Natural killer cell (primary cell): ENCODE data around the gene FTCD. TPM values are rescaled to one million over a fixed set of nuclear protein-coding genes. Genes with fewer than 3 reads are reported as not detected.

ENCODE experiments used
- ATAC-seq, 3 donors: fragments of 150-1000 bp in 2 of 3; fragments of 200-7000 bp in 1 of 3; cut with Tn5 transposase; 1 replicate in 1 of 3; 2 replicates in 2 of 3; pipeline ENCODE4 v1.10.0; 2021; ENCODE audit warnings: mild to moderate bottlenecking in 2 of 3, moderate library complexity in 2 of 3
- DNase-seq, 2 donors: peaks; one replicate each; pipeline versions ENCODE4 v3.0.0 to v3.0.0-alpha.2; 2013 to 2021; ENCODE audit warnings: mixed read lengths in 1 of 2
- H3K27ac ChIP-seq: one replicate; pipeline ENCODE4 v1.5.1; 2013; ENCODE audit warnings: mild to moderate bottlenecking, low read length
- H3K27me3 ChIP-seq: one replicate; pipeline ENCODE4 v1.6.1; 2013; ENCODE audit warnings: low read length; ENCODE audit not compliant: control insufficient read depth, insufficient read depth
- H3K36me3 ChIP-seq: one replicate; pipeline ENCODE4 v1.6.1; 2013; ENCODE audit warnings: low read length; ENCODE audit not compliant: control insufficient read depth, insufficient read depth
- H3K4me1 ChIP-seq: one replicate; pipeline ENCODE4 v1.6.1; 2013; ENCODE audit warnings: low read length; ENCODE audit not compliant: control insufficient read depth, insufficient read depth
- H3K4me3 ChIP-seq: one replicate; pipeline ENCODE4 v1.5.1; 2013; ENCODE audit warnings: low read length
- H3K9me3 ChIP-seq: one replicate; pipeline ENCODE4 v1.6.1; 2013; ENCODE audit warnings: low read length; ENCODE audit not compliant: control insufficient read depth, insufficient read depth
- H3K27ac Mint-ChIP-seq, 2 donors: one replicate each; pipeline ENCODE4 v1.8.0; 2022; ENCODE audit warnings: mild to moderate bottlenecking in 2 of 2, mixed read lengths in 2 of 2, moderate library complexity in 1 of 2
- H3K27me3 Mint-ChIP-seq, 2 donors: one replicate each; pipeline ENCODE4 v1.8.0; 2022; ENCODE audit warnings: low read depth in 2 of 2, mixed read lengths in 2 of 2
- H3K36me3 Mint-ChIP-seq: one replicate; pipeline ENCODE4 v1.8.0; 2022; ENCODE audit warnings: mixed read lengths
- H3K4me1 Mint-ChIP-seq, 2 donors: one replicate each; pipeline ENCODE4 v1.8.0; 2022; ENCODE audit warnings: mixed read lengths in 2 of 2
- H3K4me3 Mint-ChIP-seq: one replicate; pipeline ENCODE4 v1.8.0; 2022; ENCODE audit warnings: mild to moderate bottlenecking, moderate library complexity, mixed read lengths
- H3K9me3 Mint-ChIP-seq, 2 donors: one replicate each; pipeline ENCODE4 v1.8.0; 2022; ENCODE audit warnings: mixed read lengths in 2 of 2
- WGBS: methylation state at CpG from one replicate; pipeline ENCODE4 v1.1.7; 2013; ENCODE audit warnings: missing lambda C conversion rate; ENCODE audit not compliant: insufficient coverage; 5-methylcytosine and 5-hydroxymethylcytosine counted together
- intact Hi-C: fragments of 100-400 bp; cut with micrococcal nuclease; formaldehyde crosslinking; loops from one replicate; pipeline ENCODE4 v1.14.2; 2022
- total RNA-seq, 4 donors: library from RNA; stranded (reverse); fragments of 120-200 nt in 1 of 4; gene quantifications; one replicate each; pipeline versions ENCODE4 v1.2.3 to v1.2.4, GENCODE V29; 2013 to 2022
- TF ChIP-seq, protein P1 (sequence below): fragments of 200-600 bp; IDR thresholded peaks from one replicate; pipeline ENCODE4 v1.8.0; 2022; ENCODE audit warnings: antibody characterized with exemption

Gene FTCD
- total RNA-seq, 3 donors from 2014 or later (not counting 1 experiment from before 2014, with no cell fraction given) = 0.34 TPM; not detected in 2

DNA sequence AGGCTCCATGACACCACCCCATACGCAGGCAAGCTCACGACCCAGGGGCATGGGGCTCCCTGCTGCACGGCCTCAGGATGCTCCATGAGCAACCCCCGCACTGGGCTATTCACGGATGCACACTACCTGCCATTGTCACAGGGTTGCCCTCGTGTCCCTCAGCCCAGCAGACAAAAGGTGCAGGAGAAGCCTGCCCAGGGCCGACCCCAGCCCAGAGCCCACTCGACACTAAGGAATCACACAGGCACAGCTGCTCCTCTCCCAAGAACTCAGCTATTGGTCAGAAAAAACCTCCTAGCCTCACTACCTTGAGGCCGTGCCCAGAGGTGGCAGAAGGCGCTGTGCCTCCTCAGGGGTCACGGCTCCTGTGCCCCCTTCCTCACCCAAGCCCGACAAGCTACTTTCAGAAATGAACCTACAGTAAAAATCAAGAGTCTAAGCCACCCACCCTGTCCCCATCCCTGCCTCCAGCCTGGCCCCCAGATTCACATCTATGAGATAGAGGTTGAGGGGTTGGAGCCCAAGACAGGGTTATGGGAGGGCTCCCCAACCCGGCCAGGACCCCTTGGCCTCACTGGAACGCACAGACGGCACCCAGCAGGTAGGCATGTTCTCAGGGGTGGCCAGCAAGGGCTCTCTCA, 35.2 kb upstream of the FTCD start:
- H3K9me3 ChIP-seq = no peaks in the 10 kb centered on the region
- H3K27ac Mint-ChIP-seq = peak overlapping the region in 1 of 2 donors; percentile 18
- H3K27me3 Mint-ChIP-seq = no peaks in the 10 kb centered on the region
- H3K27ac ChIP-seq = no peak overlapping the region
- H3K9me3 Mint-ChIP-seq = no peaks in the 10 kb centered on the region
- 94% methylated on average over 15 of the region's 15 CpGs for whole genome bisulfite sequencing
- no peaks in the 10 kb centered on the region for H3K4me1 Mint-ChIP-seq
- no peak for DNase-seq
- TF ChIP-seq, protein P1, sequence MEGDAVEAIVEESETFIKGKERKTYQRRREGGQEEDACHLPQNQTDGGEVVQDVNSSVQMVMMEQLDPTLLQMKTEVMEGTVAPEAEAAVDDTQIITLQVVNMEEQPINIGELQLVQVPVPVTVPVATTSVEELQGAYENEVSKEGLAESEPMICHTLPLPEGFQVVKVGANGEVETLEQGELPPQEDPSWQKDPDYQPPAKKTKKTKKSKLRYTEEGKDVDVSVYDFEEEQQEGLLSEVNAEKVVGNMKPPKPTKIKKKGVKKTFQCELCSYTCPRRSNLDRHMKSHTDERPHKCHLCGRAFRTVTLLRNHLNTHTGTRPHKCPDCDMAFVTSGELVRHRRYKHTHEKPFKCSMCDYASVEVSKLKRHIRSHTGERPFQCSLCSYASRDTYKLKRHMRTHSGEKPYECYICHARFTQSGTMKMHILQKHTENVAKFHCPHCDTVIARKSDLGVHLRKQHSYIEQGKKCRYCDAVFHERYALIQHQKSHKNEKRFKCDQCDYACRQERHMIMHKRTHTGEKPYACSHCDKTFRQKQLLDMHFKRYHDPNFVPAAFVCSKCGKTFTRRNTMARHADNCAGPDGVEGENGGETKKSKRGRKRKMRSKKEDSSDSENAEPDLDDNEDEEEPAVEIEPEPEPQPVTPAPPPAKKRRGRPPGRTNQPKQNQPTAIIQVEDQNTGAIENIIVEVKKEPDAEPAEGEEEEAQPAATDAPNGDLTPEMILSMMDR = no peak
- ATAC-seq = no peak
- no peaks in the 10 kb centered on the region for H3K36me3 Mint-ChIP-seq
- H3K27me3 ChIP-seq = no peaks in the 10 kb centered on the region
- intact Hi-C loops = no loop called here
- no peak overlapping the region for H3K4me3 ChIP-seq
- H3K4me3 Mint-ChIP-seq = no peak overlapping the region
- peaks cover 21% of the 10 kb centered on the region for H3K36me3 ChIP-seq
- no peaks in the 10 kb centered on the region for H3K4me1 ChIP-seq

DNA sequence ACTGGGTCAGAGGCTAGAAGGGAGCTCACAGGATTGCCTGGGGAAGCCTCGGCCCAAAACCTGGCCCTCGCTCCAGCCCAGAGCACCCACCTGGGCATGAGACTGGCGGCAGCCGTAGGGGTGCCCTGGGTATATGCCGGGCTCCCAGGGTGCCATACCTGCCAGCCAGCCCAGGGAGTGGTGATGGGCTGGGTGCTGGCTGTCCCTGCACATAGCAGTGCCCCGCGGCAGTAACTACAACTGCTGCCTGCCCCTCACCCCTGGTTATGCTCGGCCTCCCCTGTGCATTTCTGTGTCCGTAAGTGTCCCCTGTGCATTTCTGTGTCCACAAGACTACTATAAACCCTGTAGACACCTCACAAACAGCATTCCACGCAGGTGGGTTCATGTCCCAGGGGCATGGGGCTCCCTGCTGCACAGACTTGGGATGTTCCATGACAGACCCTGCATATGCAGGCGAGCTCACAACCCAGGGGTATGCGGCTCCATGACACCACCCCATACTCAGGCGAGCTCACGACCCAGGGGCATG, 34.6 kb upstream of the FTCD start:
- DNase-seq = no peak
- Mint-ChIP-seq H3K27ac (no peak overlapping the region), H3K27me3 (no peaks in the 10 kb centered on the region), H3K4me1 (no peaks in the 10 kb centered on the region), H3K36me3 (no peaks in the 10 kb centered on the region), H3K4me3 (no peak overlapping the region), H3K9me3 (no peaks in the 10 kb centered on the region)
- TF ChIP-seq, protein P1 = no peak
- Histone ChIP-seq H3K36me3 (peaks cover 15% of the 10 kb centered on the region), H3K27me3 (no peaks in the 10 kb centered on the region), H3K4me3 (no peak overlapping the region), H3K4me1 (peaks cover 3% of the 10 kb centered on the region), H3K27ac (no peak overlapping the region), H3K9me3 (no peaks in the 10 kb centered on the region)
- intact Hi-C loops = no loop called here
- WGBS = 96% methylated on average over 14 of the region's 14 CpGs
- ATAC-seq = no peak

DNA sequence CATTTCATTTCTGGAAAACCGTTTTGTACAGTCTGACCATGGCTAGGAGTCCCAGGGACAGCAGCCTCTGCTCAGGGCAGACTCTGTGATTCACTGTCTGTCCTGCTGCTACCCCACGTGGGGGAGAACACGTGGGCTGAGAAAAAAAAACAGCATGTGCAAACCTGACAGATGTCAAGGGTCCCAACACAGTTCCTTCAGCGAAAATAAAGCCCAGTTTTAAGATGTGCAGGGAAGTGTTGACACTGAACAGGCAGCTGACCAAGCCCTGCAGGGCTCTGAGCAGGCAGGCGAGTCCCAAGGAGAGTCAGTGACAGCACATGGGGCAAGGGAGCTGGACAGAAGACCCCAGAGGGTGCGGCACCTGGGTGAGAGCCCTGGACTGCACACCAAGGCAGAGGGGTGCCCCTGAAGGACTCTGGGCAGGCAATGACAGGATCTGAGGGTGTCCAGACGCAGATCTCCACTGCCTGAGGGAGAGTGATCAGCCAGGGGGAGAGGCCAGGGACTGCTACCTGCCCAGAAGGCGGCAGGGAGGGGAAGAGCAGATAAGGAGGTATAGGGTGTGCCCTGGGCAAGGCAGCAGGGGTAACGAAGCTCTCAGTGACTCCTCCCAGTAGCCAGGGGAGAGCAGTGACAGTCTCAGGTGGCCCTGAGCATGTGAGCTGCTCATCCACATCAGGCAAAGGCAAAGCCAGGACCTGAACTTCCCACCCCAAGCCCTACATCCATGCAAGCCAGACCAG, 34.0 kb upstream of the FTCD start:
- Histone ChIP-seq H3K27ac (no peak overlapping the region), H3K4me3 (no peak overlapping the region), H3K9me3 (no peaks in the 10 kb centered on the region), H3K36me3 (peaks cover 10% of the 10 kb centered on the region), H3K27me3 (no peaks in the 10 kb centered on the region), H3K4me1 (peaks cover 6% of the 10 kb centered on the region)
- intact Hi-C loops = no loop called here
- Mint-ChIP-seq H3K9me3 (no peaks in the 10 kb centered on the region), H3K36me3 (no peaks in the 10 kb centered on the region), H3K4me3 (no peak overlapping the region), H3K4me1 (no peaks in the 10 kb centered on the region), H3K27ac (peak overlapping the region in 1 of 2 donors; percentile 20), H3K27me3 (no peaks in the 10 kb centered on the region)
- no peak for DNase-seq
- 88% methylated on average over 9 of the region's 9 CpGs for WGBS
- TF ChIP-seq, protein P1 = no peak
- ATAC-seq = no peak
